Endothelial cell of umbilical vein (primary cell): ENCODE results near the gene SLC12A4. TPM values are rescaled to one million over a fixed set of nuclear protein-coding genes. Genes with fewer than 3 reads are reported as not detected.
"Not testable (repeated sequence)": the region's sequence is repeated elsewhere in the genome, so short reads cannot be mapped to it uniquely, and the experiment has no call there.

ENCODE experiments used
- BruUV-seq: library from RNA; stranded (reverse); fragments of 400-500 nt; replicated peaks from 2 replicates; lab custom pipeline; 2021; lab: Mats Ljungman, UMichigan
- CTCF ChIA-PET: fragments of 300-600, 350-600 bp; sonication (Branson Sonifier 250); formaldehyde crosslinking; loops from one replicate; lab custom pipeline; 2021; ENCODE audit warnings: antibody characterized with exemption, inconsistent platforms; lab: Charles Lee
- POLR2A ChIA-PET: fragments of 300-600, 350-600 bp; sonication (Branson Sonifier 250); formaldehyde crosslinking; loops from one replicate; lab custom pipeline; 2021; ENCODE audit warnings: antibody characterized with exemption, inconsistent platforms; lab: Charles Lee
- DNase-seq: peaks from one replicate; pipeline ENCODE4 v3.0.0-alpha.2; 2011; ENCODE audit warnings: low read depth, low spot score
- FAIRE-seq: peaks from 2 replicates; lab custom pipeline; 2011; peaks lifted over from hg19 to GRCh38; lab: Jason Lieb, UNC
- H2AFZ ChIP-seq: 2 replicates; pipeline ENCODE4 v1.6.0; 2012; ENCODE audit warnings: low read depth, low read length, control low read depth, inconsistent platforms
- H3K27ac ChIP-seq: 2 replicates; pipeline ENCODE4 v1.5.1; 2011; ENCODE audit warnings: low read depth, mild to moderate bottlenecking, control low read depth, low read length, moderate library complexity; ENCODE audit not compliant: insufficient read depth
- H3K27me3 ChIP-seq, 2 experiments: 2 replicates each; pipeline versions ENCODE4 v1.6.0 to v1.6.1; 2011; ENCODE audit warnings: low read length in 2 of 2, mixed read lengths in 1 of 2; ENCODE audit not compliant: control insufficient read depth in 2 of 2, insufficient read depth in 2 of 2
- H3K36me3 ChIP-seq, 2 experiments: 2 replicates in 1 of 2; 3 replicates in 1 of 2; pipeline ENCODE4 v1.5.1; 2011; ENCODE audit warnings: low read length in 2 of 2, mild to moderate bottlenecking in 1 of 2, moderate library complexity in 1 of 2; ENCODE audit not compliant: control insufficient read depth in 2 of 2, insufficient read depth in 2 of 2; ENCODE audit errors: extremely low read depth in 1 of 2
- H3K4me1 ChIP-seq: 3 replicates; pipeline ENCODE4 v1.5.1; 2011; ENCODE audit warnings: mild to moderate bottlenecking, low read length; ENCODE audit not compliant: control insufficient read depth, insufficient read depth; ENCODE audit errors: extremely low read depth
- H3K4me2 ChIP-seq: 2 replicates; pipeline ENCODE4 v1.6.1; 2011; ENCODE audit warnings: low read length, control low read depth, mixed read lengths; ENCODE audit not compliant: insufficient read depth
- H3K4me3 ChIP-seq, 3 experiments: fragments of 200-600 bp in 1 of 3; sonication (generic), shearing (Covaris generic) in 1 of 3; replicated peaks in 1 of 3; 2 replicates each; pipeline ENCODE4 v1.5.1; 2011 to 2016; ENCODE audit warnings: control low read depth in 3 of 3, low read length in 3 of 3, mild to moderate bottlenecking in 2 of 3, inconsistent platforms in 1 of 3, low read depth in 1 of 3, moderate library complexity in 1 of 3; ENCODE audit not compliant: insufficient read depth in 1 of 3
- H3K79me2 ChIP-seq: 2 replicates; pipeline ENCODE4 v1.6.0; 2012; ENCODE audit warnings: low read length, inconsistent platforms; ENCODE audit not compliant: control insufficient read depth, insufficient read depth
- H3K9ac ChIP-seq: replicated peaks from 2 replicates; pipeline ENCODE3; 2011; ENCODE audit warnings: low read length, control low read depth; ENCODE audit not compliant: insufficient read depth; ENCODE audit errors: extremely low read depth
- H3K9me1 ChIP-seq: replicated peaks from 3 replicates; pipeline ENCODE4 v1.6.0; 2011; ENCODE audit warnings: mild to moderate bottlenecking, low read length; ENCODE audit not compliant: control insufficient read depth, insufficient read depth; ENCODE audit errors: extremely low read depth
- H3K9me3 ChIP-seq: replicated peaks from 2 replicates; pipeline ENCODE4 v1.5.1; 2012; ENCODE audit warnings: low read length, inconsistent platforms; ENCODE audit not compliant: control insufficient read depth, insufficient read depth
- H4K20me1 ChIP-seq: replicated peaks from 2 replicates; pipeline ENCODE3; 2011; ENCODE audit warnings: mild to moderate bottlenecking, low read length; ENCODE audit not compliant: control insufficient read depth, insufficient read depth; ENCODE audit errors: extremely low read depth
- FOS ChIP-seq: IDR thresholded peaks from 2 replicates; pipeline ENCODE4 v1.6.1; 2011; ENCODE audit warnings: mild to moderate bottlenecking, low read length, moderate library complexity, borderline replicate concordance; ENCODE audit not compliant: insufficient read depth
- JUN ChIP-seq: IDR thresholded peaks from 2 replicates; pipeline ENCODE4 v1.6.1; 2011; ENCODE audit warnings: borderline replicate concordance, low read depth; ENCODE audit not compliant: insufficient read length, insufficient read depth
- MYC ChIP-seq: IDR thresholded peaks from one replicate; pipeline ENCODE4 v1.6.1; 2011; ENCODE audit warnings: mild to moderate bottlenecking, low read depth, low read length
- dilution Hi-C: fragments of 300-500 bp; cut with MboI; formaldehyde crosslinking; loops from one replicate; pipeline ENCODE4 v1.15.0; 2019; ENCODE audit warnings: low sequenced_read_pairs; ENCODE audit not compliant: extremely low pct_ligation_motif_present
- intact Hi-C: fragments of 100-400 bp; cut with micrococcal nuclease; formaldehyde crosslinking; loops from one replicate; pipeline ENCODE4 v1.10.0; 2022
- polyA plus RNA-seq, 4 experiments: library from polyadenylated mRNA; depleted of rRNA in 3 of 4; stranded (reverse) in 3 of 4; unstranded in 1 of 4; fragments of >200 nt; gene quantifications; 2 replicates each; pipeline versions ENCODE4 v1.2.1 to v1.2.3, GENCODE V29; 2011 to 2012; ENCODE audit warnings: missing spikeins in 1 of 4
- total RNA-seq: library from RNA; stranded (reverse); gene quantifications from 2 replicates; pipeline ENCODE4 v1.2.3, GENCODE V29; 2021

SLC12A4 gene
- total and polyA plus RNA-seq, 2 donors (not counting 3 experiments of a cell fraction or from before 2014, with no cell fraction given): 110 to 114 TPM

DNA sequence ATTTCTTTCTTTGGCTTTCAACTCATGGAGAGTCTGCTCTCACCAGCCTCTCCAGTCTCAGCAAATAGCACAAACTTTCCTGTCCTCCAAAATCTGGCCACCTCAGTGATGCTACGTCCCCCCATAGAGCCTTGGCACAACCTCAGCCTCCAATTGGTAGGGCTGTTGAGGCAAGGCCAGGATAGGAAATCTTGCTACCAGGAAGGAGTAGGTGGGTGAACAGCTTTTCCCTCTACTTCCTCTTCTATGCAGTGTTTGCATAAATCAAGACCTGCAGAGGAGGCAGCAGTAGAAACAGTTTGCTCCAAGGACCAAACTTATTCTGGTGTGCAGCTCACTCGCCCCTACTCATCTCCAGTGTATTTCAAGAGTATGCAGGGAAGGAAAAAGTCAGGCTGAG, 31.5 kb upstream of the SLC12A4 start:
- no peak overlapping the region for H3K9ac ChIP-seq
- H3K4me1 ChIP-seq: peaks cover 9% of the 10 kb centered on the region
- DNase-seq (no peak), FAIRE-seq (no peak)
- ChIA-PET POLR2A (no interaction called here), CTCF (interaction anchor here (0.9 to 3.3 kb wide), 5 partner anchors 18 to 76 kb away, joined by 3 to 11 read pairs (median 3); partner anchors contain the start of genes DDX28 and DUS2)
- H3K36me3 ChIP-seq: no peaks in the 10 kb centered on the region
- dilution Hi-C loops: no loop called here
- no peaks in the 10 kb centered on the region for H3K9me1 ChIP-seq
- no peaks in the 10 kb centered on the region for H3K79me2 ChIP-seq
- H3K9me3 ChIP-seq: no peaks in the 10 kb centered on the region
- TF ChIP-seq MYC (no peak), JUN (no peak), FOS (no peak)
- H2AFZ ChIP-seq: peak overlapping the region; percentile 10
- BruUV-seq: no TSS peak
- H3K4me3 ChIP-seq: no peak overlapping the region
- intact Hi-C loops: no loop called here
- no peaks in the 10 kb centered on the region for H4K20me1 ChIP-seq
- H3K27me3 ChIP-seq: no peaks in the 10 kb centered on the region
- no peak overlapping the region for H3K27ac ChIP-seq
- H3K4me2 ChIP-seq: no peak overlapping the region

DNA sequence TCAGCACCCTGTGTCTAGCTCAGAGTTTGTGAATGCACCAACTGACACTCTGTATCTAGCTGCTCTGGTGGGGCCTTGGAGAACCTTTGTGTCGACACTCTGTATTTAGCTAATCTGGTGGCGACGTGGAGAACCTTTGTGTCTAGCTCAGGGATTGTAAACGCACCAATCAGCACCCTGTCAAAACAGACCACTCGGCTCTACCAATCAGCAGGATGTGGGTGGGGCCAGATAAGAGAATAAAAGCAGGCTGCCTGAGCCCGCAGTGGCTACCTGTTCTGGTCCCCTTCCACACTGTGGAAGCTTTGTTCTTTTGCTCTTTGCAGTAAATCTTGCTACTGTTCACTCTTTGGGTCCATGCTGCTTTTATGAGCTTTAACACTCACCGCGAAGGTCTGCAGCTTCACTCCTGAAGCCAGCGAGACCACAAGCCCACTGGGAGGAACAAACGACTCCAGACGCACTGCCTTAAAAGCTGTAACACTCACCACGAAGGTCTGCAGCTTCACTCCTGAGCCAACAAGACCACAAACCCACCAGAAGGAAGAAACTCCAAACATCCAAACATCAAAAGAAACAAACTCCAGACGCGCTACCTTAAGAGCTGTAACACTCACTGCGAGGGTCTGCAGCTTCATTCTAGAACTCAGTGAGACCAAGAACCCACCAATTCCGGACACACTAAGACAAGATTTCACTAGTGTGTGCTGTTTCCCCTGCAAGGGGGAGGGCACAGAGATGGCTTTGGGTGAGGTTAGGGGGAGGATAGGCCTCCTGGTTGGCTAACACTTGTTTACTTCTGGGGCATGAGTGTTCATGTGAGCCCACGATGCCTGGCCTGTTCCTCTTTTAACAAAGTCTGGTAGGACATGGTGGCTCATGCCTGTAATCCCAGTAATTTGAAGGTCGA, 30.6 kb upstream of the SLC12A4 start, which contains the start of gene DPEP2:
TSS of gene DPEP2 (minus strand) at position 706 of the 910 bp plus-strand sequence. CDS start 6,272 bp downstream, outside the sequence.
- BruUV-seq, H3K36me3 ChIP-seq, H3K9me3 ChIP-seq, H3K9ac ChIP-seq, H3K4me1 ChIP-seq, H3K4me2 ChIP-seq, H3K9me1 ChIP-seq, DNase-seq, intact Hi-C loops, dilution Hi-C loops, FAIRE-seq, H3K79me2 ChIP-seq, H3K27me3 ChIP-seq, H3K27ac ChIP-seq, H4K20me1 ChIP-seq, POLR2A ChIA-PET, H3K4me3 ChIP-seq: not testable (repeated sequence)
- H2AFZ ChIP-seq: peak within 1 kb of the TSS; percentile 16
- CTCF ChIA-PET: interaction anchor here (1.2 to 3.3 kb wide), 2 partner anchors 20 to 42 kb away, joined by 3 to 11 read pairs; no protein-coding TSS in a partner anchor

DNA sequence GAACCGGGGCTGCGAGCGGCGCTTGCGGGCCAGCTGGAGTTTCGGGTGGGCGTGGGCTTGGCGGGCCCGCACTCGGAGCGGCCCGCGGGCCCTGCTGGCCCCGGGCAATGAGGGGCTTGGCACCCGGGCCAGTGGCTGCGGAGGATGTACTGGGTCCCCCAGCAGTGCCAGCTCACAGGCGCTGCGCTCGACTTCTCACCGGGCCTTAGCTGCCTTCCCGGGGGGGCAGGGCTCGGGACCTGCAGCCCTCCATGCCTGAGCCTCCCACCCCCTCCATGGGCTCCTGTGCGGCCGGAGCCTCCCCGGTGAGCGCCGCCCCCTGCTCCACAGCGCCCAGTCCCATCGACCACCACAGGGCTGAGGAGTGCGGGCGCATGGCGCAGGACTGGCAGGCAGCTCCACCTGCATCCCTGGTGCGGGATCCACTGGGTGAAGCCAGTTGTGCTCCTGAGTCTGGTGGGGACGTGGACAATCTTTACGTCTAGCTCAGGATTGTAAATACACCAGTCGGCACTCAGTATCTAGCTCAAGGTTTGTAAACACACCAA, 29.9 kb upstream of the SLC12A4 start:
- H3K4me1 ChIP-seq: peaks cover 12% of the 10 kb centered on the region
- H3K79me2 ChIP-seq, H4K20me1 ChIP-seq, H3K9ac ChIP-seq, H3K27me3 ChIP-seq, H3K9me1 ChIP-seq, H3K27ac ChIP-seq, H3K4me3 ChIP-seq, intact Hi-C loops, BruUV-seq, H3K9me3 ChIP-seq, DNase-seq, FAIRE-seq, H3K36me3 ChIP-seq, POLR2A ChIA-PET, dilution Hi-C loops, H3K4me2 ChIP-seq, H2AFZ ChIP-seq: not testable (repeated sequence)
- CTCF ChIA-PET: interaction anchor here (1.2 to 3.3 kb wide), 2 partner anchors 21 to 43 kb away, joined by 3 to 11 read pairs; no protein-coding TSS in a partner anchor
